Loucy (cell line): ENCODE measurements around the gene MGAT5.

Experiments used
- EZH2phosphoT487 ChIP-seq: fragments of 200-600 bp; IDR thresholded peaks from 2 replicates; pipeline ENCODE4 v1.6.1; 2018; ENCODE audit warnings: antibody characterized with exemption, mild to moderate bottlenecking, moderate library complexity, borderline replicate concordance
- TF ChIP-seq, protein P1 (sequence below): fragments of 200-600 bp; sonication (generic); conservative IDR thresholded peaks from 2 replicates; pipeline ENCODE4 v1.5.1; 2014; ENCODE audit warnings: mild to moderate bottlenecking, antibody characterized with exemption, low read length

- TF ChIP-seq, protein P1, sequence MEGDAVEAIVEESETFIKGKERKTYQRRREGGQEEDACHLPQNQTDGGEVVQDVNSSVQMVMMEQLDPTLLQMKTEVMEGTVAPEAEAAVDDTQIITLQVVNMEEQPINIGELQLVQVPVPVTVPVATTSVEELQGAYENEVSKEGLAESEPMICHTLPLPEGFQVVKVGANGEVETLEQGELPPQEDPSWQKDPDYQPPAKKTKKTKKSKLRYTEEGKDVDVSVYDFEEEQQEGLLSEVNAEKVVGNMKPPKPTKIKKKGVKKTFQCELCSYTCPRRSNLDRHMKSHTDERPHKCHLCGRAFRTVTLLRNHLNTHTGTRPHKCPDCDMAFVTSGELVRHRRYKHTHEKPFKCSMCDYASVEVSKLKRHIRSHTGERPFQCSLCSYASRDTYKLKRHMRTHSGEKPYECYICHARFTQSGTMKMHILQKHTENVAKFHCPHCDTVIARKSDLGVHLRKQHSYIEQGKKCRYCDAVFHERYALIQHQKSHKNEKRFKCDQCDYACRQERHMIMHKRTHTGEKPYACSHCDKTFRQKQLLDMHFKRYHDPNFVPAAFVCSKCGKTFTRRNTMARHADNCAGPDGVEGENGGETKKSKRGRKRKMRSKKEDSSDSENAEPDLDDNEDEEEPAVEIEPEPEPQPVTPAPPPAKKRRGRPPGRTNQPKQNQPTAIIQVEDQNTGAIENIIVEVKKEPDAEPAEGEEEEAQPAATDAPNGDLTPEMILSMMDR = no peak
- no peak for TF ChIP-seq EZH2phosphoT487
Observed at GRCh38 chr2:134233728-134234136, 20.1 kb upstream of the MGAT5 start.
